ENCODE measurements around the gene ZNF598.

GRCh38 chr16:1991135-1991551 lies 18.5 kb downstream of the ZNF598 start:
- no peak for TF ChIP-seq CTCF (IDR thresholded peaks at IDR 0.05)
- no peak for TF ChIP-seq POLR2A (IDR thresholded peaks at IDR 0.05)
- TF ChIP-seq POLR2AphosphoS5 (IDR thresholded peaks at IDR 0.05), result no peak
- TF ChIP-seq EP300 (IDR thresholded peaks at IDR 0.05), result no peak

Data from upper lobe of left lung (tissue), 4 donors.